ENCODE measurements around the gene PLD1.

GRCh38 chr3:171790574-171790897 is 19.7 kb downstream of the PLD1 start:
- TF ChIP-seq GATA3 (IDR thresholded peaks at IDR 0.05; ENCODE audit: low read depth, low read length) (no peak), GATA2 (IDR thresholded peaks at IDR 0.05; ENCODE audit: low read depth, low read length) (no peak)
